ENCODE data around the gene TRIAP1.

DNA sequence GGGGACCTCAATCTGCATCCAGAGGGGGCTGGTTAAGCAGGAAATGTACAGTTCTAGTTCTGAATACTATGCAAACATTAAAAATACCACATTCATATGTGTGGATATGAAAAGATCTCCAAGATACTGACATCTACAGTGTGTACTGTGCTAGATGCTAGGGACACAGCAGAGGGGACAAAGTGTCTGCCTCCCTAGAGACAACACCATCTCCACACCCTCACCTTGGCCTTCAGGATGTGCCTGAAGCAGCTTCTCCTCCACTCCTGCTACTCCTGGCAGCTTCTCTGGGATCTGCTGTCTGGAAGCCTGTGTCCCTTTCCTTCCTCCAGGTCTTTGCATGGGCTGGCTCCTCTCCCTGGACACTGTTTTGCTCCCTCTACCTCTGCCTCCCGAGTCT lies 34.0 kb upstream of the TRIAP1 start:
- TF ChIP-seq SMC3 (IDR thresholded peaks at IDR 0.05; ENCODE audit: low read depth, low read length): no peak
- no peak for TF ChIP-seq POLR2AphosphoS5 (IDR thresholded peaks at IDR 0.05; ENCODE audit: low read depth, low read length)
- no peak for TF ChIP-seq EZH2phosphoT487 (IDR thresholded peaks at IDR 0.05; ENCODE audit: borderline replicate concordance, low read depth)
- TF ChIP-seq, protein P1, sequence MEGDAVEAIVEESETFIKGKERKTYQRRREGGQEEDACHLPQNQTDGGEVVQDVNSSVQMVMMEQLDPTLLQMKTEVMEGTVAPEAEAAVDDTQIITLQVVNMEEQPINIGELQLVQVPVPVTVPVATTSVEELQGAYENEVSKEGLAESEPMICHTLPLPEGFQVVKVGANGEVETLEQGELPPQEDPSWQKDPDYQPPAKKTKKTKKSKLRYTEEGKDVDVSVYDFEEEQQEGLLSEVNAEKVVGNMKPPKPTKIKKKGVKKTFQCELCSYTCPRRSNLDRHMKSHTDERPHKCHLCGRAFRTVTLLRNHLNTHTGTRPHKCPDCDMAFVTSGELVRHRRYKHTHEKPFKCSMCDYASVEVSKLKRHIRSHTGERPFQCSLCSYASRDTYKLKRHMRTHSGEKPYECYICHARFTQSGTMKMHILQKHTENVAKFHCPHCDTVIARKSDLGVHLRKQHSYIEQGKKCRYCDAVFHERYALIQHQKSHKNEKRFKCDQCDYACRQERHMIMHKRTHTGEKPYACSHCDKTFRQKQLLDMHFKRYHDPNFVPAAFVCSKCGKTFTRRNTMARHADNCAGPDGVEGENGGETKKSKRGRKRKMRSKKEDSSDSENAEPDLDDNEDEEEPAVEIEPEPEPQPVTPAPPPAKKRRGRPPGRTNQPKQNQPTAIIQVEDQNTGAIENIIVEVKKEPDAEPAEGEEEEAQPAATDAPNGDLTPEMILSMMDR (IDR thresholded peaks at IDR 0.05): no peak
- TF ChIP-seq SIN3A (IDR thresholded peaks at IDR 0.05; ENCODE audit: borderline replicate concordance, low read depth, low read length): no peak
- TF ChIP-seq TAF1 (IDR thresholded peaks at IDR 0.05; ENCODE audit: borderline replicate concordance, low read depth, low read length): no peak
- TF ChIP-seq JUND (IDR thresholded peaks at IDR 0.05): no peak
- TF ChIP-seq RAD21 (IDR thresholded peaks at IDR 0.05; ENCODE audit: low read length): no peak
